Left lung (tissue), 10 donors: ENCODE results near the gene LIN9. TPM values are rescaled to one million over a fixed set of nuclear protein-coding genes. Genes with fewer than 3 reads are reported as not detected.

ENCODE experiments used
- ATAC-seq: fragments of 200-7000 bp; cut with Tn5 transposase; one replicate; pipeline ENCODE4 v1.9.1; 2020; ENCODE audit warnings: moderate library complexity
- DNase-seq, 4 donors: peaks; one replicate each; pipeline ENCODE4 v3.0.0-alpha.2; 2013 to 2020
- H3K27ac ChIP-seq, 2 donors: fragments of 200-600 bp; sonication (generic) in 1 of 2; one replicate each; pipeline versions ENCODE4 v1.5.0 to v1.8.0; 2020 to 2021
- H3K27me3 ChIP-seq, 2 donors: fragments of 200-600 bp; sonication (generic) in 1 of 2; one replicate each; pipeline versions ENCODE4 v1.5.0 to v1.8.0; 2020 to 2021
- H3K36me3 ChIP-seq, 2 donors: fragments of 200-600 bp; sonication (generic) in 1 of 2; one replicate each; pipeline versions ENCODE4 v1.5.0 to v1.8.0; 2020 to 2021
- H3K4me1 ChIP-seq, 2 donors: fragments of 200-600 bp; one replicate each; pipeline ENCODE4 v1.8.0; 2021
- H3K4me3 ChIP-seq, 2 donors: fragments of 200-600 bp; sonication (generic) in 1 of 2; one replicate each; pipeline versions ENCODE4 v1.5.0 to v1.8.0; 2020 to 2021; ENCODE audit warnings: mild to moderate bottlenecking in 1 of 2
- H3K9me3 ChIP-seq, 2 donors: fragments of 200-600 bp; sonication (generic) in 1 of 2; one replicate each; pipeline versions ENCODE4 v1.5.0 to v1.8.0; 2020 to 2021
- CTCF ChIP-seq, 2 donors: fragments of 200-600 bp; sonication (generic) in 1 of 2; IDR thresholded peaks; one replicate each; pipeline versions ENCODE4 v1.5.0 to v1.8.0; 2021; ENCODE audit warnings: antibody characterized with exemption in 2 of 2
- intact Hi-C, 2 donors: fragments of 100-400 bp; cut with DNase I; formaldehyde crosslinking; loops; one replicate each; pipeline versions ENCODE4 v1.11.2 to v1.14.2; 2022
- polyA plus RNA-seq, 6 donors: library from polyadenylated mRNA; unstranded; fragments of 120-200 nt; gene quantifications; one replicate each; pipeline ENCODE4 v1.2.1, GENCODE V29; 2013; ENCODE audit not compliant: insufficient read length in 6 of 6
- total RNA-seq, 2 donors: library from RNA; stranded (reverse); fragmentation: NEBNext Ultra II Directional; extraction: Animal tissue kit (Norgen Biotek cat#: 25700); gene quantifications; one replicate each; pipeline ENCODE4 v1.2.1, GENCODE V29; 2021
- donor health status: DM: no; HTN: yes; CAD: no.
- donor health status: DM: no; HTN: no; CAD: no.

The LIN9 gene
- total and polyA plus RNA-seq, 8 donors = 3.7 to 14.7 (median 11.5) TPM

DNA sequence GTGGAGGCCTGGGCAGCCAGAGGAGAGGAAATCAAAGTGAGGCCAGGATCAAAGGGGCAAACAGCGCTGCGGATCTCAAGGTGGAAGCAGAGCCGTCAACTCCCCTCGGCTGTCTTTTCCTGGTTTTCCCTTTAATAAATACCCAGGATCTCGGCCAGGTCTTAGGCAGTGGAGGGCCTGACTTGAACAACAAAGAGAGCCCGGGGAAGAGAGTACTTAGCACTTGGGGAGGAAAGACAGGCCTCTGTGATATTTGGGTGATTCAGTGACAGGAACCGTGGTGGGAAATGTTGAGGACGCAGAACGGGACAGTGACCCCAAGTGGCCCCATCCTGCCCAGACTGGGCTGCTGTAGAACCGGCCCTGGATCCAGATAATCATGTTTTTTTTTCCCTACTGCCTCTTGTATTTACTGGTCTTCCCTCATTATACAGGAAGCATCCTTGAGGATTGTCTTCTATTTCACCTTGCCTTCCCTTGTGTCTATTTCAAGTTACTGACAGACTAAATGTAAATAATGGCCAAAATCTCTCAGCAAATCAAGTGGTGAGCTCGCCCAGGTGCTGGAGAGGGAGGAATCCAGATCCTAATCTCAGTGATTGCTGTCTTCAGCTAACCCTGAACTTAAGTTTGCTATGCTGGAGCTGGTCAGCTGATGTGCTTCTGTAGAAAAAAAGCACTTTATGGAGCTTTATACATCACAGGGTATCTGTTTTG is 88.3 kb downstream of the LIN9 start:
- Histone ChIP-seq H3K9me3 (no peaks in the 10 kb centered on the region), H3K4me1 (peaks cover 0 to 13% of the 10 kb centered on the region in 2 donors), H3K27me3 (peaks cover 8 to 38% of the 10 kb centered on the region in 2 donors), H3K36me3 (no peaks in the 10 kb centered on the region), H3K27ac (no peak overlapping the region), H3K4me3 (no peak overlapping the region)
- DNase-seq = no peak
- intact Hi-C loops = no loop called here
- no peak for ATAC-seq
- TF ChIP-seq CTCF (IDR thresholded peaks at IDR 0.05) = no peak

GRCh38 chr1:226217273-226217672 is 91.7 kb downstream of the LIN9 start:
- DNase-seq (no peak), ATAC-seq (no peak)
- H3K4me1 ChIP-seq = no peaks in the 10 kb centered on the region
- no peaks in the 10 kb centered on the region for H3K36me3 ChIP-seq
- intact Hi-C loops = no loop called here
- H3K27me3 ChIP-seq = peaks cover 0 to 5% of the 10 kb centered on the region in 2 donors
- no peak overlapping the region for H3K27ac ChIP-seq
- no peak for TF ChIP-seq CTCF (IDR thresholded peaks at IDR 0.05)
- no peak overlapping the region for H3K4me3 ChIP-seq
- no peaks in the 10 kb centered on the region for H3K9me3 ChIP-seq

DNA sequence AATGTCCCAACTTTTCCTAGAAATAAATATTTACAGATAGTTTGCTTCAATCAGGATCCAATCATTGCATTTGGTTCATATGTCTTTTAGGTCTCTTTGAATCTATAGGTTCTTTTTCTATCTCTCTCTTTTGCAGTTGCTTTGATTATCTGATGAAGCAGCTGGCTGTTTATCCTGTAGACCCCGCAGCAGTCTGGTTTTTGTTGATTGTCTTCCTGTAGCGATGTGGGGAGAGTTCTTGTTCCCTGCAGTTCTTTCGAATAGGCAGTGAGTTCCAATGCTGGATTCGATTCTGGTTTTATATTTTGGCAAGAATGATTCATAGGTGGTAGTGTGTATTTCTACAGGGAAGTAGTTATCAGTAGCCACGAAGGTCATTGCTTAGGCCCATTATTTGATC is 92.9 kb downstream of the LIN9 start:
- H3K27me3 ChIP-seq = no peaks in the 10 kb centered on the region
- no peak for ATAC-seq
- H3K4me3 ChIP-seq = no peak overlapping the region
- no peak for DNase-seq
- TF ChIP-seq CTCF (IDR thresholded peaks at IDR 0.05) = no peak
- intact Hi-C loops = no loop called here
- H3K27ac ChIP-seq = no peak overlapping the region
- no peaks in the 10 kb centered on the region for H3K9me3 ChIP-seq
- no peaks in the 10 kb centered on the region for H3K4me1 ChIP-seq
- H3K36me3 ChIP-seq = no peaks in the 10 kb centered on the region

GRCh38 chr1:226215239-226215638 is 93.7 kb downstream of the LIN9 start:
- no peaks in the 10 kb centered on the region for H3K9me3 ChIP-seq

DNA sequence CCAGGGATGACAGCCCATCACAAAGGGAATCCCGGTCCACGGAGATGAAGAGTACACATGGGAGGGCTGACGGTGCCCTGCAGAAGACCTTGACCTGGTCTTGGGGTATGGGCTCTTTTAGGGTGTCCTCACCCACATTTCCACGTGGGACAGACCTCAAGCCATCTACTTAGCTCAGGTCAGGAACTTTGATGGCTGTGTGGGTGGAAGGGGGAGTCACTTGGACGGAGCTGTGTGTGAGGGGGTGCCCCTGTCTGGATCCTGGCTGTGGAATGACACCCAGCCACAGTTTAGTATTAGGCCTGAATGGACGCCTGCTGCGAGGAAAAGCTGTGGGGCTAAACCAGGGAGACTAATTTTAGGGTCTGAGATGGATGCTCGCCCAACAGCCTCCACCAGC is 96.4 kb downstream of the LIN9 start:
- no peak for TF ChIP-seq CTCF (IDR thresholded peaks at IDR 0.05)
- no peak overlapping the region for H3K4me3 ChIP-seq
- ATAC-seq = no peak

More at GRCh38 chr1:226215239-226215638, 93.7 kb downstream of the LIN9 start:
- no peak overlapping the region for H3K4me3 ChIP-seq
- ATAC-seq = no peak
- DNase-seq = no peak
- no peaks in the 10 kb centered on the region for H3K27me3 ChIP-seq
- no peaks in the 10 kb centered on the region for H3K36me3 ChIP-seq
- no peaks in the 10 kb centered on the region for H3K4me1 ChIP-seq
- TF ChIP-seq CTCF (IDR thresholded peaks at IDR 0.05) = no peak
- intact Hi-C loops = no loop called here
- no peak overlapping the region for H3K27ac ChIP-seq

More for the DNA sequence above, 96.4 kb downstream of the LIN9 start:
- DNase-seq = no peak
- intact Hi-C loops = no loop called here
- Histone ChIP-seq H3K36me3 (no peaks in the 10 kb centered on the region), H3K4me1 (no peaks in the 10 kb centered on the region), H3K9me3 (no peaks in the 10 kb centered on the region), H3K27me3 (no peaks in the 10 kb centered on the region), H3K27ac (no peak overlapping the region)
